ENCODE data around the gene THOC3. TPM values are rescaled to one million over a fixed set of nuclear protein-coding genes. Genes with fewer than 3 reads are reported as not detected.
"Not testable (repeated sequence)": the region's sequence is repeated elsewhere in the genome, so short reads cannot be mapped to it uniquely, and the experiment has no call there.

The THOC3 gene
- polyA plus RNA-seq, 3 donors, result 10.9 to 41.4 (median 29.7) TPM

DNA sequence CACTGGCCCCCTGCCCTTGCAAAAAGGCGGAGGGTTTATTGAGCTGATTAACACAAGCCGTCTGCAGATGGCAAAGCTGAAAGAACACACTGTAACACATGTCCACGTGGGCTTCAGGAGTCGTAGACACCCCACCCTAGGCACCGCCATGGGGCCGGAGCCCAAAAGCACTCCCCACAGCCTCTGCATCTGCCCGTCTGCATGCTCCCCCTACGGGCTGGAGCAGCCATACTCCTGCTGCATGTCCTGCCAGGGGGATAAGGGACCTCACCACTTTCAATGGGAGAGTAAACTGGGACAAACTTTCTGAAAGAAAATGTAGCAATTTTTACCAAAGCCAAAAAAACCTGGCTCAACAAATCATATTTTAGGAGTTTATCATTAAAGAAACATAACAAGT lies 42.1 kb upstream of the THOC3 start:
- DNase-seq; H2AFZ ChIP-seq (ENCODE audit: insufficient read depth, low read depth, low read length, poor library complexity, severe bottlenecking): not testable (repeated sequence)
- 43% methylated on average over 2 of the region's 8 CpGs for WGBS (ENCODE audit: insufficient coverage)

DNA sequence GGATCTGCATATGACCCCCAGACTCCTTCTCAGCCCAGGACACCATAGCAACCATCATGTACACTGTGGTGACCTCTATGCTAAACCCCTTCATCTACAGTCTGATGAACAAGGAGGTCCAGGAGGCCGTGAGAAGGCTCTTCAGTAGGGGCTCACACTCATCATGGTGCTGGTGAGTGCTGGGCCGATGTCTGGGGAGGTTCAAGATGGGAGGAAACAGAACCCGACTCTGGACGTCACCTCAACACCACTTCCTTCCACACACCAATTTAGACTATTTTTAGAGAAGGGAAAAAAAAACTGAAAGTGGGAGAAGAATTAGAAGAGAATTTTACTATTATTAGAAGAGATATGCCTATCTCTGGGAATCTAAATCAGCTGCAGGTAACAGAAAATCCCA lies 39.1 kb upstream of the THOC3 start:
- H3K4me1 Mint-ChIP-seq; H3K9me3 ChIP-seq (replicated peaks in 1 of 2; ENCODE audit: control insufficient read depth in 1 of 2, insufficient read depth in 1 of 2, low read length in 2 of 2); H4K20me1 ChIP-seq (ENCODE audit: insufficient read depth, low read length); H2AFZ ChIP-seq (ENCODE audit: insufficient read depth, low read depth, low read length, poor library complexity, severe bottlenecking); H3K27ac ChIP-seq (ENCODE audit: low read depth in 1 of 2, low read length in 2 of 2); H3K4me2 ChIP-seq (replicated peaks; ENCODE audit: extremely low read depth, low read length, poor library complexity, severe bottlenecking); H3K4me1 ChIP-seq (ENCODE audit: control insufficient read depth in 1 of 2, insufficient read depth in 2 of 2, low read length in 2 of 2); H3K4me3 ChIP-seq (replicated peaks in 1 of 3; ENCODE audit: low read depth in 2 of 3, low read length in 3 of 3); H3K4me3 Mint-ChIP-seq; H3K9me3 Mint-ChIP-seq; DNase-seq; H3K9ac ChIP-seq (ENCODE audit: insufficient read depth, low read length, poor library complexity, severe bottlenecking); H3K36me3 ChIP-seq (replicated peaks in 1 of 2; ENCODE audit: control insufficient read depth in 1 of 2, insufficient read depth in 2 of 2, low read length in 2 of 2); H3K27me3 ChIP-seq (ENCODE audit: control insufficient read depth in 2 of 2, insufficient read depth in 2 of 2, low read length in 2 of 2); H3K36me3 Mint-ChIP-seq; H3K79me2 ChIP-seq (ENCODE audit: insufficient read depth, low read length); intact Hi-C loops (cut with micrococcal nuclease); H3K27ac Mint-ChIP-seq: not testable (repeated sequence)
- H3K27me3 Mint-ChIP-seq (ENCODE audit: low read depth in 3 of 3), result peaks cover 2 to 11% (median 4%) of the 10 kb centered on the region in 3 donors
- no CpG with 5 or more reads among the region's 4 CpGs for WGBS (ENCODE audit: insufficient coverage)

More for the DNA sequence above, 42.1 kb upstream of the THOC3 start:
- H3K4me1 ChIP-seq (ENCODE audit: control insufficient read depth in 1 of 2, insufficient read depth in 2 of 2, low read length in 2 of 2); H3K27me3 ChIP-seq (ENCODE audit: control insufficient read depth in 2 of 2, insufficient read depth in 2 of 2, low read length in 2 of 2); H3K4me1 Mint-ChIP-seq; H3K9me3 Mint-ChIP-seq; H3K9ac ChIP-seq (ENCODE audit: insufficient read depth, low read length, poor library complexity, severe bottlenecking); H3K27ac Mint-ChIP-seq; H3K27ac ChIP-seq (ENCODE audit: low read depth in 1 of 2, low read length in 2 of 2); H4K20me1 ChIP-seq (ENCODE audit: insufficient read depth, low read length); H3K36me3 ChIP-seq (replicated peaks in 1 of 2; ENCODE audit: control insufficient read depth in 1 of 2, insufficient read depth in 2 of 2, low read length in 2 of 2); H3K4me3 ChIP-seq (replicated peaks in 1 of 3; ENCODE audit: low read depth in 2 of 3, low read length in 3 of 3); intact Hi-C loops (cut with micrococcal nuclease); H3K79me2 ChIP-seq (ENCODE audit: insufficient read depth, low read length); H3K36me3 Mint-ChIP-seq; H3K9me3 ChIP-seq (replicated peaks in 1 of 2; ENCODE audit: control insufficient read depth in 1 of 2, insufficient read depth in 1 of 2, low read length in 2 of 2); H3K4me2 ChIP-seq (replicated peaks; ENCODE audit: extremely low read depth, low read length, poor library complexity, severe bottlenecking); H3K4me3 Mint-ChIP-seq: not testable (repeated sequence)
- H3K27me3 Mint-ChIP-seq (ENCODE audit: low read depth in 3 of 3), result peaks cover 2 to 11% (median 4%) of the 10 kb centered on the region in 3 donors

DNA sequence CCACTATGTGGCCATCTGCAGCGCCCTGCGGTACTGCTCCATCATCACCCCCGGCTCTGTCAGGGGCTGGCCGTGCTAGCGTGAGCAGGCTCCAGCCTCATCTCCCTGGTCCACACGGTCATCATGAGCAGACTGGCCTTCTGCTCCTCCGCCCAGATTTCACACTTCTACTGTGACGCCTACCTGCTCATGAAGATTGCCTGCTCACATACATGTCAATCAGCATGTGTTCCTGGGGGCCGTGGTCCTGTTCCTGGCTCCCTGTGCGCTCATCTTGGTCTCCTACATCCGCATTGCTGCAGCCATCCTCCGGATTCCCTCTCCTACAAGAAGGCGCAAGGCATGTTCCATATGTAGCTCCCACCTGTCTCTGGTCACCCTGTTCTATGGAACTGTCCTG lies 38.7 kb upstream of the THOC3 start:
- H3K36me3 ChIP-seq (replicated peaks in 1 of 2; ENCODE audit: control insufficient read depth in 1 of 2, insufficient read depth in 2 of 2, low read length in 2 of 2); H3K36me3 Mint-ChIP-seq; intact Hi-C loops (cut with micrococcal nuclease); H3K4me1 Mint-ChIP-seq; H3K9ac ChIP-seq (ENCODE audit: insufficient read depth, low read length, poor library complexity, severe bottlenecking); H3K4me3 ChIP-seq (replicated peaks in 1 of 3; ENCODE audit: low read depth in 2 of 3, low read length in 3 of 3); H3K79me2 ChIP-seq (ENCODE audit: insufficient read depth, low read length); H3K27me3 ChIP-seq (ENCODE audit: control insufficient read depth in 2 of 2, insufficient read depth in 2 of 2, low read length in 2 of 2); H3K9me3 Mint-ChIP-seq; H3K4me2 ChIP-seq (replicated peaks; ENCODE audit: extremely low read depth, low read length, poor library complexity, severe bottlenecking); DNase-seq; H2AFZ ChIP-seq (ENCODE audit: insufficient read depth, low read depth, low read length, poor library complexity, severe bottlenecking); H3K4me1 ChIP-seq (ENCODE audit: control insufficient read depth in 1 of 2, insufficient read depth in 2 of 2, low read length in 2 of 2); H4K20me1 ChIP-seq (ENCODE audit: insufficient read depth, low read length); H3K27ac ChIP-seq (ENCODE audit: low read depth in 1 of 2, low read length in 2 of 2); H3K9me3 ChIP-seq (replicated peaks in 1 of 2; ENCODE audit: control insufficient read depth in 1 of 2, insufficient read depth in 1 of 2, low read length in 2 of 2): not testable (repeated sequence)
- 94% methylated on average over 3 of the region's 13 CpGs for WGBS (ENCODE audit: insufficient coverage)
- Mint-ChIP-seq H3K4me3 (peak overlapping the region in 1 of 2 donors; percentile 43), H3K27me3 (ENCODE audit: low read depth in 3 of 3) (peaks cover 2 to 11% (median 4%) of the 10 kb centered on the region in 3 donors), H3K27ac (peak overlapping the region in 1 of 7 donors; percentile 75)

DNA sequence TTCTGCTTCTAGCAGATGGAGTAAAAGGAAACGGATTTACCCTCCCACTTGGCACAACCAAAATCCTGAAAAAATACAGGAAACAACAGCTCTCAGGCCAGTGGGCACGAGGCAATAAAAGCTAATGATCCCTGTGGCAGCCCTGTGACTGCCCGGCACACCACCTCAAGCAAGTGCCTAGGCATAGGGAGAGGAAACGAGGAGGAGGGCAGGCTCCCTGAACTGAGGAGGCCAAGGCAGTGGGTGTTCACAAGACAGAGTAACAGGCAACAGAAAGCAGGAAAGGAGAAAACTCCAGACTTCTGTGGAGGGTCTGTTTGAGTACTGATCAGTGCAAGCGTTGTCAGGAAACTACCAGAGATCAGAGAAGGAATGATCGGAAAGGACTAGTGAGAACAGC lies 29.9 kb upstream of the THOC3 start:
- intact Hi-C loops (cut with micrococcal nuclease), result not testable (repeated sequence)

More for the DNA sequence above, 29.9 kb upstream of the THOC3 start:
- H3K27me3 Mint-ChIP-seq (ENCODE audit: low read depth in 3 of 3); H3K27ac Mint-ChIP-seq; H3K27ac ChIP-seq (ENCODE audit: low read depth in 1 of 2, low read length in 2 of 2); H4K20me1 ChIP-seq (ENCODE audit: insufficient read depth, low read length); H3K9me3 ChIP-seq (replicated peaks in 1 of 2; ENCODE audit: control insufficient read depth in 1 of 2, insufficient read depth in 1 of 2, low read length in 2 of 2); H3K4me1 ChIP-seq (ENCODE audit: control insufficient read depth in 1 of 2, insufficient read depth in 2 of 2, low read length in 2 of 2); H3K27me3 ChIP-seq (ENCODE audit: control insufficient read depth in 2 of 2, insufficient read depth in 2 of 2, low read length in 2 of 2); H3K4me1 Mint-ChIP-seq; H3K79me2 ChIP-seq (ENCODE audit: insufficient read depth, low read length); H3K4me3 Mint-ChIP-seq; H3K36me3 Mint-ChIP-seq; DNase-seq; H3K4me2 ChIP-seq (replicated peaks; ENCODE audit: extremely low read depth, low read length, poor library complexity, severe bottlenecking); H2AFZ ChIP-seq (ENCODE audit: insufficient read depth, low read depth, low read length, poor library complexity, severe bottlenecking); H3K36me3 ChIP-seq (replicated peaks in 1 of 2; ENCODE audit: control insufficient read depth in 1 of 2, insufficient read depth in 2 of 2, low read length in 2 of 2); H3K4me3 ChIP-seq (replicated peaks in 1 of 3; ENCODE audit: low read depth in 2 of 3, low read length in 3 of 3); H3K9me3 Mint-ChIP-seq; H3K9ac ChIP-seq (ENCODE audit: insufficient read depth, low read length, poor library complexity, severe bottlenecking): not testable (repeated sequence)
- WGBS (ENCODE audit: insufficient coverage), result no CpG with 5 or more reads among the region's 6 CpGs

Data from CD14-positive monocyte (primary cell).